Measurements from ENCODE around the gene MBL2. TPM values are rescaled to one million over a fixed set of nuclear protein-coding genes. Genes with fewer than 3 reads are reported as not detected.

Gene MBL2
- polyA plus RNA-seq (2014; cell fraction: cytosol; rRNA removed), result not detected in 2 replicates
- polyA plus RNA-seq (2014; cell fraction: nucleus; rRNA removed), result not detected in 2 replicates

DNA sequence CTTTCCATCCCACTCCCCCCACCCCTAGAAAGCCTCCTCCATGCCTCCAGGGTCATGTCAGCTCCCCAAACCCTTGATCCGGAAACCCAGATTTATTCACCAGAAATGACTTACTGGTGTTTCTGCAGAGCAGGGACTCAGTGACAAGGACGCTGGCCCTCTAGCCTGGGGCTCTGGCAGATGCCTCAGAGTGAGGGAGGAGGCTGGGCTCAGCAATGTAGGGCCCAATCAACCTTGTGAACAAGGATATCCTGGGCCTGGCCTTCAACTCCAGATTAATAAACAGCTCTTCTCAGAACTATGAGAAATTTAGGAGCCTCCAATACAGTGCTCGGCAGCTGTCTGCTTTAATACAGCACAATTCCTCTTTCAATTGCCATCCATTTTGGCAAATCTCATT, at the start of gene MBL2:
Gene MBL2 (minus strand): TSS at position 162 of the 400 bp plus-strand sequence. CDS start 1,149 bp downstream, outside the sequence.
- no peak for DNase-seq (ENCODE audit: low spot score)

DNA sequence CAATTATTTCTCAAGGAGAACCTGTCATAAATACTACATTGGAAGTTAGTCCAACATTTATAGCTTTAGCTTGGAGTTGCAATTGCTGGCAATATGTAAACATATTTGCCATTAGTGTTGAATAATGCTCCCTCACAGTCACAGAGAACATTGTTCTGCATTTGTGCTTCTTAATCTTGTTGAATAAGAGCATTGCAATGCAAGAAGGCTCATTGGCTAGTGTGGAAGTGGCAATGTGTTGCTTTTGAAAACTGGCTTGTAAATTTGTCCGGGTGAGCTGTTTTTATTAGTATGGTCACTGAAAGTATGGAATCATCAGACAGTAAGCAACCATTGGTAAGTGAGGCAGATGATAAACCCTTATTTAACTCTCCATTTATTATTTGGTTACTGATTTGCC, 47.7 kb upstream of the MBL2 start:
- DNase-seq (ENCODE audit: low spot score), result no peak

DNA sequence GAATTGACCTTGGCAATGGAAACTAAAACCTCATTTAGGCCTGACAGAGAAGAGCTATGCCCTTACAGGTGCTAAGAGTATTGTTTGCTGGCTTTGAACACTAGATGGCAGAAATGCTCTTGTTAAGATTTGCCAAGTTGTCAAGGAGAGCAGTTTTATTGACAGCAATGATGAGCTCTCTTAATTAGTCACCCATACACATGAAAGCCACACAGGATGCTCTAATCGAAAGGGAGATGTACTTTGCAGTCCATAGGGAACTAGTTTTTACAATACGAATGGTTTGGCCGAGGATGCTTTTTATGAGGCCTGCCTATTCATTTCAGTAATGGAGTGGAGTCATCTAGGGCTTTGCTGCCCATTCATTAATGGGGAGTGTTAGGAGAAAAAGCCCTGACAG, 45.4 kb upstream of the MBL2 start:
- DNase-seq (ENCODE audit: low spot score), result peak; percentile 61

DNA sequence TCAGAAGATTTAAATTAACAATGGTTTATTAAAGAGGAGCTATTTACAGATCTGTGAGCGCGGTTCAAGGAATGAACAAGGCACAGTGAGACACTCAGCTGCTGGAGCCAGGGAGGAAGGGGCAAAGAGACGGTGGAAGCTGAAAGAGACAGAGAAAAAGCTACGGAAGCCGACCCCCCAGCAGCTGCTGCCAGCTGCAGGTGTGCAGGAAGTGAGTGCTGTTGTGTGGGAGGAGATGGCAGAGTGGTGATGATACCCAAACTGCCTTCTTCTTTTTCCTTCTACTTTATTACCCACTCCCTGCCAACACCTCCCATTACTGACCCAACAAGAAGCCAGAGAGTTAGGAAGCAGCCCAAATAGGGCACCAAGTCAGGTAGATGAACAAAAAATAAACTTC, 41.9 kb upstream of the MBL2 start:
- no peak for DNase-seq (ENCODE audit: low spot score)

DNA sequence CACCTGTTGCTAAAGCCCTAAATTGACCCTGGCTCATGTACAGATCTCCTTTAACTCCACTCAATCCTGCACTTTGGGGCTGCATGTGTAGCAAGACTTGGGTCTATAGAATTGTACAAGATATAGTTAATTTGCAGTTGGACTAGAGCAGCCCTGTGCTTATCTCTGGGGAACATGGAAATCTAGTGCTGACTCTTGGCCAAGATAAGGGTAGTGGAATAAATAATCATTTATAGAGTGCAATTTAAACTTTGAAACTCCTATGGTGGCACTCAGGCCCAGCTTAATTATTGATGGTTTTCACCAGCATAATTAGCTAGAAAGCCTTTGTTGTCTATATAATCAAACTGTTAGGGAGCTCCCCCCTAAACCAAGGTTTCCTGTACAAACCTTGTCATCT, 39.2 kb upstream of the MBL2 start:
- no peak for DNase-seq (ENCODE audit: low spot score)

DNA sequence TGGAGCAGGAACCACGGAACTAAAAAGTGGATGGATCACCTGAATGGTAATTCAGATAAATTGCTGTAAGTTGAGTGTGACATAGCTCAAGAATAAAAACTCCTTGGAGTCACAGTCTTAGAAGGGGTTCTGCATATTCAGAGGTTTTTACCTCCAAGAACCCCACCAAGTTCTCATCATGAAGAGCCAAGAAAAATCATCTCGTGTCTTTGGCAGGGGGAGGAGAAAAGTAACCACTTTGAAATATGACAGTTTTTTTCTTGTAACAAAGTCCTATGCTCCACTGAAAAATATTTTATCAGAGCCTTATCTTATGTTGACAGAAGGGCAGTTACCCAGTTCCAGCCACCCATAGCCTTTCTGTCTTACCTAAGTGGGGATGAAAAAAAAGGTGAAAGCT, 38.2 kb upstream of the MBL2 start:
- no peak for DNase-seq (ENCODE audit: low spot score)

DNA sequence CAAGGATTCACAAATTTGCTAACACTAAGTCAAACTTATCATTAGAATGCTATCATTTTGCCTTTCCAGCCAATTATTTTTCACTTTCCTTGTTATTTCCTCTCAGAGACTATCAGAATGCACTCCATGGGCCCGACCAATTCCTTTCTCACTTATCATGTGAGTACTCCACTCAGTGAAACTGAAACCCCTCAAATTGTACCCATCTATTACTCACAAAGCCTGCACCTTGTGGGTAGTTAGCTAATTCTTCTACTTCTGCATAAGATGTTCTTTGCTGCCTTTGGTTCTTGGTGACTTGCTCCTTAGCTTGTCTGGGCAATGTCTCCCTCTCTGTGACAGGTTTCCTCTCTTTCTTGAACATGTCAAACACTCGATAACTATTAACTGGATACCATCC, 35.2 kb upstream of the MBL2 start:
- DNase-seq (ENCODE audit: low spot score), result no peak

DNA sequence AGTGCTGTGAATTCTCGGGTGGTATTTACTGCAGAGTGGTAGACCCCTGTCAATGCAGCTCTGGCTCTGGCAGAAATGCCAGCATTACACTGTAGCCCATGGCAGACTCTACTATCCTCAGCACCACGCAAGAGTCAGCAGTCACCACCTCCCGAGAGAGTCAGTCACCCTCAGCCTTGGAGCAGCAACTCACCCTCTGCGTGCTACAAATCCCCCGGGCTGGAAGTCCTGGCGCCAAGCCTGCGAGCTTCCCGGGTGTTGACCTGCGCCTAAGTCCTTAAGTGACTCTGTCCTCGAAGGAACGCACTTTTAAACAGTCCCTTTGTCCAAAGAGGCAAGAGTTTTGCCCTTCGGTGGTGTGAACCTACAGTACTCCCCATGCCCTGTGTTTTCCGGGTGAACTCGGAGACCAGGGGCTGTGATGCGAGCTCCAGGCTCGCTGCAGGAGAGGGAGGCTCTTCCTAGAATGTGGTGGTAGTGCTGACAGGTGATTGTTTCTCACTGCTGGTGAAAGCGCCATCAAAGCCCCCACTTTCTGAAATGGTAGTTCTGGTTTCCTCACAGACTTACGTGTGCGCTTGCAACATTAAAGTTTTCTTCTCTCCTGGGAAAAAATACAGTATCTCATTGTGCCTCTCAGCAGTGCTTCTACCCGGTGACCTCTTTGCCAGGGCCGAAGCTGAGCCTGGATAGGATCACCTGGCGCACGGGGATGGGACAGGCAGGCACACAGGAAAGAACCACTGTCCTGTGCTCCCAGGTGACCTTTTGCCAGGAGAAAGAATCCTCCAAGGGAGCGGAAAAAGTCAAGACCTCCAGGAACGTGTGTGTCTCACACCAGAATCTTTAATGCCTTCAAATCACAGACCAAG, 33.1 kb upstream of the MBL2 start:
- peak; percentile 11 for DNase-seq (ENCODE audit: low spot score)

DNA sequence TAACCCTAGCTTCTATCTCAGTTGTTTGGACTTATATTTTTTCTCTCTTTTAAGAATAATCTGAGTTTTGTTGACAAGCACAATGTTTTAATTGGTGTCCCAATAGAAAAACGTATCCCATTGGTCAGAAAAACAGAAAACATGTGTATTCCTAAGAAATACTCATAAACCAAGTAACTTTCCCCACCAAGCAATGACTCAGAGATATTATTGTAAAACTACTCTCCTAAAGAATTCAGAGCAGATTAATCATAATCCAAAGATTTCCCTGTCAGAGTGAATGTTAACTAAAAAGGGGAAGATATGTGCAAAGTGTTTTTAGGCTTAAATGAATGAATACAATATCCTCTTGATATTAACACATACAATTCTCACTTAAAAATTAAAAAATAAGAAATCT, 29.4 kb upstream of the MBL2 start:
- no peak for DNase-seq (ENCODE audit: low spot score)

DNA sequence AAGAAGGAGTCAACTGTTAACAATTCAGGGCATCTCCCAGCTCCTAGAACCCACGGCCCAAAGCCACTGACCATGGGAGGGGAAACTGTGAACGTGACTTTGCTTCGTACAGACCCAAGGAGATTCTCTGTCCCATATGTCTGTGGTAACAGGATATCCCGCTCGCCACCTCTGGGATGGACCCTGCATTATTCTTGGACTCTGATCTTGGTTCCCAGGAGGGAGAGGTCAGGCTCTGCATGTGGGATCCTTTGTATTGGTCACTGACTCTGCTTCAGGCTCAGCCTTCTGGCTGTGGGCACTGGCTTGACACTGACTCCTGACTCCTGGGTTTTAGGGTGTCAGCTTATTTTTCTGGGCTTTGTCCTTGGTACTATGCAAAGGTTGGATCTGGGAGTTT, 13.5 kb upstream of the MBL2 start:
- DNase-seq (ENCODE audit: low spot score), result no peak

DNA sequence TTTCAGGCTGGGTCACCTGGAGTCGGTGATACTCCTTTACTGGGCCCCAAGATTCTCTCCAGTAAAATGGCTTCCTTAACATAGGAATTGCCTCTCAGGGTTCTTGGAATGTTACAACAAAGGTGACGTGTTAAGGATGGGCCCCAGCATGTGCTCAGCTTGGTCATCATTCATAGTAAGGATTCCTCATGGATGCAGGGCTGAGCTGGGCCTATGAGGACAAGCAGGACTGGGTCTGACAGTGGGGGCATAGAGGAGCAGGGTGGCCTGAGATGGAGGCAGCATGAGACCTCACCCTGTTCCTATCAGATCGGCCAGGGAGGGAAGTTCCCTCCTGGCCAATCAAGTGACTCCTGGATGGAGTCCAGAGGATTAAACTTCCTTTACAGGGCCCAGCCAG, 12.8 kb upstream of the MBL2 start:
- DNase-seq (ENCODE audit: low spot score), result no peak

DNA sequence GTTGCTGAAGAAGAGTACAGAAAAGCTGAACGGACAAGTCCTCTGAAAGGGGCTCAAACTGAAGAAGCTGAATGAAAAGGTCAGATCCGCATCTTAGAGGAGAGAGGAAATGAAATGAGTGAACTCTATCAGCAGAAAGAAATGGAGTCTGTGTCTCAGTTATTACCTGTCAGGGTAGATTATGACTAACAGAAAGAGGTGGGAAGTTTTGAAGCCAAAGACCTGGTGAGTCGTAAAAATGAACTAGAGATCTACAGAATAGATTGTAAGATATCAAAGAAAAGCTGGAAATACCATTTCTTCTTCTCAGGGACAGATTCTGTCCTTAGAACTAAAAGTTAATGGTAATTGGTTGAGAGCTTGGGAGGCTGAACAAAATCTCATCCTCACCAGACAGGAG, 11.1 kb upstream of the MBL2 start:
- DNase-seq (ENCODE audit: low spot score), result no peak

DNA sequence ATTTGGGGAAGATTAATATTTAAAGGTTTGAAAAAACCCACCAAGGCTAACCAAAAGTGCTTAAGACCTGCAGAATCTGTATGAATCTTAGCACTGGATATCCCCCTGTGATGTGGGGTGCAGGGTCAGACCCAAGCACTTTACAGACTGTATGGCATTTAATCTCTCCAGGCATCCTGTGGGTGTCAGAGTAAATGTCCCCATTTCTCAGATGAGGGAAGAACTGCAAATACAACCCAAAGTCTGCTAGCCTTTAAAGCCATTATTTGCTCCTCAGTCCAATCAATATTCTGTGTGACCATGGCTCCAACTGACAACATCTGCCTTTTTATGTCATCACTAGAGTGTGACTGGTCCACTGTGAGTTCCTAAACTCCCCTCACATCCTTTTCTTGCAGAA, 10.0 kb upstream of the MBL2 start:
- no peak for DNase-seq (ENCODE audit: low spot score)

DNA sequence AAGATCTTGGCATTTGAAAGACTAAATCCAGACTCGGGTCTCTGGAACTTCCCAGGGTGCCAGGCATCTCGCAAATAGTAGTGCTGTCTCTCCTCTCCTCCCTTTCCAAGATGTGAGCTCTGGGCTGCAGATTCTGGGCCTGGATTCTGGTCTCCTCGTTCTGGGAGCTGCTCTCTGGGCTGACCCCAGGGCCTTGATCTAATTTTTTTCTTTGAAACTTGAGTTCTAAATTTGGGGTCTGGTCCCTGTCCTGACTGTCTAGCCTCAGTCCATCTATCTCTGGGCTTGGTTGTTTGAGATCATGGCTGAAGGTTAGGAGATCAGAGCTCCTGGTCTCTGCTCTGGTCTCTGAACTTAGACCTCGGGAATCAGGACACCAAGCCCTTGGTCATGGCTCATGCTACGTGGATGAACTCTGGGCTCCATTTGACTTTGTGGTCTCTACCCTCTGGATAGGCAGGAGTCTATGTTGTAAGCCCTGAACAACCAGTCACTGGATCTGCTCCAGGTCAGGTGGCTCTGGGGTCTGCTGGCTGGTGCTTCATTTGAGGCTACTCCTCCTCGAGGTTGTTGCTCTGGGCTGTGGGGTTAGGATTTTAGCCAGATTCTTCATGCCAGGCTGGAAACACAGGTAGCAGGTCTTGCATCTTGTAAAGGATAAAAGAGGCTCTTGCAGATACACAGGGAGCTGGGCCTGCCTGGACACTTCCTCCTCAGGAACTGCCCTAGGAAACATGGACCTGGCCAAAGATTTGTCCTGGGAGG, 8.0 kb upstream of the MBL2 start:
- DNase-seq (ENCODE audit: low spot score), result no peak

DNA sequence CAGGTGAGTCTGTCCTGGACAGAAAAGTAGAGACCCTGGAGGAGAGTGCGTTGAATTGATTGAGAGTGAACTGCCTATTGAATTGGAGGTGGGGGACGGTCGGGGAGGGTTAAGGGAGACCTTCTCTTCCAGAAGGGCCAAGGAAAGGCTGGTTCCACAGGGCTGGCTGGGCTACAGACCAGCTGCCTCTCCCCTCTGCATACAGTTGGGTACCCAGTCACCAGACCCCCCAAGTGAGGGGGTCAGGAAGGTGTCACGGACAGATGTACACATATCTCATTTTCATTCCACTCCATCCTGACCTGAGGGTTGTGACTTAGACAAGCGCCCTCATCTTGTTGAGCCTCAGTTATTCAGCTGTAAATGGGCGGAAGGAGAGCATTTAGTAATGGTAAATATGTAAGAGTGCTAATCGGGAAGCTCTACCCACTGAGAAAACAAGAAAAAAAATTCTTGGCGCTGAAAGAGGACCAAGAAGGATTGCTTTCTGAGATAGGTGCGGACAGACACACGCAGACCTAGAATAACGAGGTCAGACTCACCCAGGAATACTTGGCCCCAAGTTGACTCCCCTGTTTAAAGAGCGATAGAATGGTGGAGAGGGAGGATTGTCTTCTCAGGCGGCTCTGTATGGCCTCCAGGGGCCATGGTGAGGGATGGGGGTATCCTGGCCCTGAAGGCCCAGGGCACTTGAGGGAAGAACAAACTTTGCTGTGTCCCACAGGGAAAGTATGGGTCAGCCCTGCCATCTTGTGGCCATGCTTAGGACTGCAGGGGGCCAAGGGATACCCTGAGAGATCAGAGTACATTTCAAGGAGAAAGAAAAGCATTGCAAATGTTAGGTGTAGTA, 7.2 kb upstream of the MBL2 start:
- peak; percentile 69 for DNase-seq (ENCODE audit: low spot score)

DNA sequence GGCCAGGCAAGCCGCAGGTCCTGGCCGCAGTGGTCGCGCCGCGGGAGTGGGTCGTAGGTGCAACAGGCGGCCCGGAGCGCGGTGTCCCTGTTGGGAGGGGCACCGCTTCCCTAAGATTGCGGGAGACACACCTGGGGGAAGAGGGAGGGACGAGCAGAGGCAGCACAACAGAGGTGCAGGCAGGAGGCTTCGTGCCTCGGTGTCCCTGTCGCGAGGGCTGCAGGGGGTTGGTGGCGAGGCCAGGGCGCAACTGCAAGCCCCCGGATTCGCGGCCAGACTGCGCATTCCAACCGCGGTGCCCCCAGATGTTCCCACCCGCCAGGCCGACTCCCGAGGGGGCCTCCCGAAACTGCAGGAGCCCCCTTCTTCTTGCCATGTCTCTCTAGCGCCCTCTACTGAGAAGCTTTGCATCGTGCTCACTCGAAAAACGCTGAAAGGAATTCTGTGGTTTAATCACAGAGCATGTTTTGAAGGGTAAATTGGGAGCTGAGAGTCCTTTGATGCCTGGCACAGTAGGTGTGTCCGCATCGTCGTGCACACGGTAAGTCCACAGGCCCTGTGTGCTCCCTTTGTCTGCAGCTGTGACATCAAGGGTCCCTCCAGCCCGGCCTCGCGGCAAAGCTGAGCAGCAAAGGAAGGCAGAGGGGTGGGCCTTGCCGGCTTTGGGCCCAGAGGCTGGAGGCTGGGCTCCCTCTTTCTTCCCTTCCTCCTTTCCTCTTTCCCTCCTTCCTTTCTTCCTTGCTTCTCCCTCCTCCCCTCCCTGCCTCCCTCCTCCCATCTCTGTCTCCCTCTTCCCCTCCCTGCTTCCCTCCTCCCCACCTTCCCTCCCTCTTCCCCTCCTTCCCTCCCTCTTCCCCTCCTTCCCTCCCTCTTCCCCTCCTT, 6.2 kb upstream of the MBL2 start:
- DNase-seq (ENCODE audit: low spot score), result peak; percentile 30

DNA sequence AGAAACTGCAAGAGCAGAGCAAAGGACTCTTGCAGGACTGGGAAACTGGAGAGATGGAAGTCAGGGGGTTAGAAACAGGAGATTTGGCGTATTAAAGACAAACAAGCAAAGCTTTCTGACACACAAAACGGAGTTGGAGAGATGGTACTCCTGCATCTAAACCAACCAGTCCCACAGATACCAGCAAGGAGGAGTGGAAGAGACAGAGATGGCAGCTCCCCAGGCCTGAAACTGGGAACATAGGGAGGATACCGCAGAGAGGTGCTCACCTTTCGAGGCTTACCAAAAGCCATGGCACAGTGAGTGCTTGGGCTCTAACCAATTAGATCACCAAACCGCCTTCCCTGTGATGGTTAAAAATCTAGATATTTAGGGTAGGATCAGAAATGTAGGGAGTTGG, 4.8 kb upstream of the MBL2 start:
- no peak for DNase-seq (ENCODE audit: low spot score)

DNA sequence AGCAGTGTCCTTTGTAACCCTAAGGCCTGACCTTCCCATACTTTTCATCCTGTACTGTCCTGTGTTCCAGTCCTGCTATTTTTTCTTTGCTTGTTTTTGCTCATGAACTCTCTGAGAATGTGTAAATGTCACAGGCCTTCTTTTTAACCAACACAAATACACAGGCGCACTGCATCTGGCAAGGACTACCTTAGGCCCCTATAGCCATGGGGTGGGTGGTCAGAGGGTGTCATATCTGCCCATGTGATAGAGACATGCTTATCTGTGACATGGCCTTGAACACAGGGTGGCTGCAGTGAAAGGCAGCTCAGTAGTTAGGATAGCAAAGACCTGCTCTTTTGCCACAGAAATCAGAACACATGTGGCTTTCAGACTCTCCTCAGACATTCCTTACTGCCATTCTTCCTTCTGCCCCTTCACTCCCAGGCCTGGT, 3.9 kb upstream of the MBL2 start:
- DNase-seq (ENCODE audit: low spot score), result no peak

DNA sequence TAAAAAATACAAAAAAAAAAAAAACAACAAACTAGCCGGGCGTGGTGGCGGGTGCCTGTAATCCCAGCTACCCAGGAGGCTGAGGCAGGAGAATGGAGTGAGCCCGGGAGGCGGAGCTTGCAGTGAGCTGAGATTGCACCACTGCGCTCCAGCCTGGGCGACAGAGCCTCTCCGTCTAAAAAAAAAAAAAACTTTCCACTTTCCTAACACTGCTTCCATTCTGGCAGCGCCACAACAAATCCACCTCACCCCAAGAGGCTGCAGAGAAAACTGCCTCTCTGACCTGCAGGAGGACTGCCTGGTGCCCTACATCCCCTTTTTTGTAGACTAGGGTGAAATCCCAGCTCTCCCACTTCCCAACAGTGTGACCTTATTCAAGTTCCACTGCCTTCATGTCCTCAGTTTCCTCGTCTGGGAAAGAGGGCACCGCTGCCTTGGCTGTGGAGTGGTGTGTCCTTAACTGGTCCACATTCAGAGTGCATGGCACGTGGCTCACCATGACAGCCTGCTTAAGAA, 2.6 kb upstream of the MBL2 start:
- no peak for DNase-seq (ENCODE audit: low spot score)

DNA sequence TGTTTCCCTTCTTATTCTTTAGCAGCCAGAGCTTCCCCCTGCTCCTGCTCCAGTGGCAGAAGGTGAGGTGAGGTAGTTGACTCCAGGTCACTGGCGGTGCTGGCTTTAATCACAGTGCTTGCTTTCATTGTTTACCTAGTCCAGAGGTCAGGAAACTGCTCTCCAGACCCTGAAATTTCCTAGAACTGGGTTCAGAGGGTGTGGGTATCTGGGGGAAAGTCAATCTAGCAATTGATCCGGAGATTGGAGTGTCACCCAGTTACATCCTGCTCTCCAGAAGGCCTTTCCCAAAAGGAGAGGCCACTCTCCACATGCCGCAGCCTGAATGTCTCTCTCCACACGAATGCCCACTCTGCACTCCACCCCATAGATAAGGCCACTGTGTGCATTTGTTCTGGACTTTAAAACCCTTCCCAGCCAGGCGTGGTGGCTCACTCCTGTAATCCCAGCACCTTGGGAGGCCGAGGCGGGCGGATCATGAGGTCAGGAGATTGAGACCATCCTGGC, 2.1 kb upstream of the MBL2 start:
- DNase-seq (ENCODE audit: low spot score), result no peak
